ELR (cell line): ENCODE results near the gene TMOD3.

Source experiments
- DNase-seq: peaks from one replicate; pipeline ENCODE4 v3.0.0-alpha.2; 2015; ENCODE audit warnings: low read depth

The TMOD3 gene

GRCh38 chr15:51828621-51829375, 655 bp upstream of the TMOD3 start:
- DNase-seq, result peak; percentile 82

- DNase-seq, result peak; percentile 47
Observed at GRCh38 chr15:51830276-51830806, 888 bp downstream of the TMOD3 start.

GRCh38 chr15:51833772-51834171, 4.3 kb downstream of the TMOD3 start:
- DNase-seq, result no peak

GRCh38 chr15:51837792-51838251, 8.4 kb downstream of the TMOD3 start:
- DNase-seq, result peak; percentile 16

- no peak for DNase-seq
Observed at GRCh38 chr15:51838270-51838669, 8.8 kb downstream of the TMOD3 start.

GRCh38 chr15:51840692-51841091, 11.2 kb downstream of the TMOD3 start:
- no peak for DNase-seq

- DNase-seq, result no peak
Observed at GRCh38 chr15:51841406-51842040, 12.1 kb downstream of the TMOD3 start.

GRCh38 chr15:51842265-51842664, 12.8 kb downstream of the TMOD3 start:
- no peak for DNase-seq

- peak; percentile 85 for DNase-seq
Observed at GRCh38 chr15:51842852-51843737, 13.6 kb downstream of the TMOD3 start.

- DNase-seq, result no peak
Observed at GRCh38 chr15:51844747-51845426, 15.4 kb downstream of the TMOD3 start.

- DNase-seq, result no peak
Observed at GRCh38 chr15:51846066-51846462, 16.6 kb downstream of the TMOD3 start.

GRCh38 chr15:51846463-51847230, 17.2 kb downstream of the TMOD3 start:
- peak; percentile 83 for DNase-seq

- no peak for DNase-seq
Observed at GRCh38 chr15:51848811-51849210, 19.4 kb downstream of the TMOD3 start.

- no peak for DNase-seq
Observed at GRCh38 chr15:51849860-51850259, 20.4 kb downstream of the TMOD3 start.

GRCh38 chr15:51853998-51854397, 24.5 kb downstream of the TMOD3 start:
- DNase-seq, result no peak

- DNase-seq, result no peak
Observed at GRCh38 chr15:51855612-51856011, 26.2 kb downstream of the TMOD3 start.

GRCh38 chr15:51856714-51857380, 27.4 kb downstream of the TMOD3 start:
- no peak for DNase-seq

- no peak for DNase-seq
Observed at GRCh38 chr15:51861557-51862359, 32.3 kb downstream of the TMOD3 start.

- no peak for DNase-seq
Observed at GRCh38 chr15:51863131-51863530, 33.7 kb downstream of the TMOD3 start.
